H9 (cell line): ENCODE measurements around the gene LPGAT1. TPM values are rescaled to one million over a fixed set of nuclear protein-coding genes. Genes with fewer than 3 reads are reported as not detected.

ENCODE experiments used
- DNase-seq: peaks from one replicate; pipeline ENCODE4 v3.0.0-alpha.2; 2017
- H2AFZ ChIP-seq: one replicate; pipeline ENCODE4 v1.6.1; 2013; ENCODE audit warnings: mild to moderate bottlenecking, low read length, control low read depth, moderate library complexity
- H2AK5ac ChIP-seq: 2 replicates; pipeline ENCODE4 v1.6.1; 2013; ENCODE audit warnings: low read length, control low read depth, mixed read lengths; ENCODE audit not compliant: insufficient read length
- H2BK120ac ChIP-seq: one replicate; pipeline ENCODE4 v1.6.1; 2013; ENCODE audit warnings: low read depth, mild to moderate bottlenecking, low read length, control low read depth, inconsistent platforms; ENCODE audit not compliant: poor library complexity, severe bottlenecking
- H2BK12ac ChIP-seq: 2 replicates; pipeline ENCODE4 v1.6.1; 2013; ENCODE audit warnings: low read length, control low read depth, mixed read lengths, low read depth; ENCODE audit not compliant: insufficient read length
- H2BK15ac ChIP-seq: 2 replicates; pipeline ENCODE4 v1.6.1; 2013; ENCODE audit warnings: low read depth, low read length, control low read depth
- H2BK20ac ChIP-seq: one replicate; pipeline ENCODE4 v1.6.1; 2013; ENCODE audit warnings: low read depth, mild to moderate bottlenecking, low read length, control low read depth, inconsistent platforms; ENCODE audit not compliant: poor library complexity, severe bottlenecking
- H2BK5ac ChIP-seq: 2 replicates; pipeline ENCODE4 v1.6.1; 2013; ENCODE audit warnings: low read length, control low read depth, mixed read lengths; ENCODE audit not compliant: insufficient read length
- H3K14ac ChIP-seq: 2 replicates; pipeline ENCODE4 v1.6.1; 2013; ENCODE audit warnings: low read length, control low read depth; ENCODE audit not compliant: insufficient read depth
- H3K18ac ChIP-seq: 2 replicates; pipeline ENCODE4 v1.6.1; 2013; ENCODE audit warnings: low read depth, mild to moderate bottlenecking, mixed read lengths, low read length, control low read depth; ENCODE audit not compliant: insufficient read length
- H3K23ac ChIP-seq: 2 replicates; pipeline ENCODE4 v1.6.1; 2013; ENCODE audit warnings: low read length, control low read depth, mixed read lengths, low read depth; ENCODE audit not compliant: insufficient read length
- H3K23me2 ChIP-seq: 2 replicates; pipeline ENCODE4 v1.6.1; 2013; ENCODE audit warnings: low read depth, mild to moderate bottlenecking, mixed read lengths, low read length, control low read depth; ENCODE audit not compliant: insufficient read length, poor library complexity, severe bottlenecking
- H3K27ac ChIP-seq: 2 replicates; pipeline ENCODE4 v1.5.1; 2013; ENCODE audit warnings: low read length, control low read depth, mixed read lengths, low read depth; ENCODE audit not compliant: insufficient read length
- H3K27me3 ChIP-seq: 2 replicates; pipeline ENCODE4 v1.6.1; 2013; ENCODE audit warnings: low read length, control low read depth, inconsistent platforms; ENCODE audit not compliant: insufficient read depth
- H3K4ac ChIP-seq: 2 replicates; pipeline ENCODE4 v1.6.1; 2013; ENCODE audit warnings: low read depth, mild to moderate bottlenecking, control low read depth, inconsistent platforms, low read length, moderate library complexity
- H3K4me1 ChIP-seq: 2 replicates; pipeline ENCODE4 v1.6.1; 2013; ENCODE audit warnings: low read length, control low read depth, inconsistent platforms; ENCODE audit not compliant: insufficient read depth
- H3K4me2 ChIP-seq: 2 replicates; pipeline ENCODE4 v1.6.1; 2013; ENCODE audit warnings: low read length, control low read depth, mixed read lengths; ENCODE audit not compliant: insufficient read length, insufficient read depth
- H3K56ac ChIP-seq: 2 replicates; pipeline ENCODE4 v1.6.1; 2013; ENCODE audit warnings: low read depth, mild to moderate bottlenecking, mixed read lengths, low read length, control low read depth; ENCODE audit not compliant: insufficient read length
- H3K79me1 ChIP-seq: 2 replicates; pipeline ENCODE4 v1.6.1; 2013; ENCODE audit warnings: low read depth, mild to moderate bottlenecking, moderate library complexity, low read length, control low read depth, inconsistent platforms; ENCODE audit not compliant: insufficient read depth, poor library complexity, severe bottlenecking
- H3K79me2 ChIP-seq: 2 replicates; pipeline ENCODE4 v1.6.1; 2013; ENCODE audit warnings: low read length, control low read depth, inconsistent platforms; ENCODE audit not compliant: insufficient read depth
- H3K9ac ChIP-seq: 2 replicates; pipeline ENCODE4 v1.6.1; 2013; ENCODE audit warnings: low read length, control low read depth, mixed read lengths; ENCODE audit not compliant: insufficient read length; ENCODE audit errors: extremely low read depth
- H3K9me3 ChIP-seq: one replicate; pipeline ENCODE4 v1.6.1; 2013; ENCODE audit warnings: low read depth, low read length, inconsistent platforms; ENCODE audit not compliant: control insufficient read depth
- H3T11ph ChIP-seq: one replicate; pipeline ENCODE4 v1.6.1; 2013; ENCODE audit warnings: mild to moderate bottlenecking, low read length, control low read depth, inconsistent platforms
- H4K20me1 ChIP-seq: one replicate; pipeline ENCODE4 v1.6.1; 2013; ENCODE audit not compliant: control insufficient read depth, insufficient read length, insufficient read depth
- H4K5ac ChIP-seq: 2 replicates; pipeline ENCODE4 v1.6.1; 2013; ENCODE audit warnings: low read depth, mild to moderate bottlenecking, mixed read lengths, low read length, control low read depth; ENCODE audit not compliant: insufficient read length
- H4K8ac ChIP-seq: replicated peaks from 2 replicates; pipeline ENCODE4 v1.6.1; 2013; ENCODE audit warnings: low read length, control low read depth, mixed read lengths, low read depth; ENCODE audit not compliant: insufficient read length
- H4K91ac ChIP-seq: 2 replicates; pipeline ENCODE4 v1.6.1; 2013; ENCODE audit warnings: low read depth, mild to moderate bottlenecking, moderate library complexity, mixed read lengths, low read length, control low read depth; ENCODE audit not compliant: insufficient read length
- H3K27ac Mint-ChIP-seq, 3 experiments: 2 replicates in 2 of 3; 3 replicates in 1 of 3; pipeline ENCODE4 v1.8.0; 2020 to 2021; ENCODE audit warnings: mixed read lengths in 3 of 3, mild to moderate bottlenecking in 1 of 3, moderate library complexity in 1 of 3
- H3K27me3 Mint-ChIP-seq: 2 replicates; pipeline ENCODE4 v1.8.0; 2021; ENCODE audit warnings: low read depth, mild to moderate bottlenecking, moderate library complexity, mixed read lengths
- H3K36me3 Mint-ChIP-seq, 3 experiments: 2 replicates in 2 of 3; 3 replicates in 1 of 3; pipeline ENCODE4 v1.8.0; 2020 to 2021; ENCODE audit warnings: low read depth in 3 of 3, mixed read lengths in 3 of 3; ENCODE audit not compliant: insufficient read depth in 1 of 3
- H3K4me1 Mint-ChIP-seq, 2 experiments: 2 replicates each; pipeline ENCODE4 v1.8.0; 2020; ENCODE audit warnings: mixed read lengths in 2 of 2
- H3K4me3 Mint-ChIP-seq, 2 experiments: 2 replicates in 1 of 2; 3 replicates in 1 of 2; pipeline ENCODE4 v1.8.0; 2020 to 2021; ENCODE audit warnings: mild to moderate bottlenecking in 2 of 2, mixed read lengths in 2 of 2, moderate library complexity in 1 of 2
- H3K9me3 Mint-ChIP-seq, 2 experiments: 2 replicates in 1 of 2; 3 replicates in 1 of 2; pipeline ENCODE4 v1.8.0; 2020; ENCODE audit warnings: mild to moderate bottlenecking in 2 of 2, mixed read lengths in 2 of 2, moderate library complexity in 1 of 2
- total RNA-seq: library from RNA; stranded (reverse); gene quantifications from 2 replicates; pipeline ENCODE4 v1.2.1, GENCODE V29; 2021
- TF ChIP-seq, protein P1 (sequence below): fragments of 200-600 bp; sonication (generic); conservative IDR thresholded peaks from 3 replicates; pipeline ENCODE4 v1.8.0; 2021; ENCODE audit warnings: antibody characterized with exemption, mild to moderate bottlenecking

The LPGAT1 gene
- total RNA-seq, 1 experiment from 2014 or later: 12.2 TPM

GRCh38 chr1:211813590-211813989 is 17.0 kb downstream of the LPGAT1 start:
- H3K23ac ChIP-seq: no peak overlapping the region
- no peaks in the 10 kb centered on the region for H3K79me1 ChIP-seq
- no peak overlapping the region for H2BK5ac ChIP-seq
- H3K79me2 ChIP-seq: no peaks in the 10 kb centered on the region
- no peak overlapping the region for H2BK20ac ChIP-seq
- no peak overlapping the region for H3K4ac ChIP-seq
- no peak overlapping the region for H3K14ac ChIP-seq
- Mint-ChIP-seq H3K9me3 (peaks cover 0 to 4% of the 10 kb centered on the region in 2 experiments; a peak in 2 of 5 replicates), H3K4me3 (no peak overlapping the region), H3K27ac (no peak overlapping the region), H3K27me3 (no peaks in the 10 kb centered on the region), H3K36me3 (peaks cover 11 to 13% (median 12%) of the 10 kb centered on the region in 3 experiments; a peak in 6 of 7 replicates), H3K4me1 (no peaks in the 10 kb centered on the region)
- TF ChIP-seq, protein P1, sequence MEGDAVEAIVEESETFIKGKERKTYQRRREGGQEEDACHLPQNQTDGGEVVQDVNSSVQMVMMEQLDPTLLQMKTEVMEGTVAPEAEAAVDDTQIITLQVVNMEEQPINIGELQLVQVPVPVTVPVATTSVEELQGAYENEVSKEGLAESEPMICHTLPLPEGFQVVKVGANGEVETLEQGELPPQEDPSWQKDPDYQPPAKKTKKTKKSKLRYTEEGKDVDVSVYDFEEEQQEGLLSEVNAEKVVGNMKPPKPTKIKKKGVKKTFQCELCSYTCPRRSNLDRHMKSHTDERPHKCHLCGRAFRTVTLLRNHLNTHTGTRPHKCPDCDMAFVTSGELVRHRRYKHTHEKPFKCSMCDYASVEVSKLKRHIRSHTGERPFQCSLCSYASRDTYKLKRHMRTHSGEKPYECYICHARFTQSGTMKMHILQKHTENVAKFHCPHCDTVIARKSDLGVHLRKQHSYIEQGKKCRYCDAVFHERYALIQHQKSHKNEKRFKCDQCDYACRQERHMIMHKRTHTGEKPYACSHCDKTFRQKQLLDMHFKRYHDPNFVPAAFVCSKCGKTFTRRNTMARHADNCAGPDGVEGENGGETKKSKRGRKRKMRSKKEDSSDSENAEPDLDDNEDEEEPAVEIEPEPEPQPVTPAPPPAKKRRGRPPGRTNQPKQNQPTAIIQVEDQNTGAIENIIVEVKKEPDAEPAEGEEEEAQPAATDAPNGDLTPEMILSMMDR: no peak
- no peak overlapping the region for H2AFZ ChIP-seq
- no peak overlapping the region for H3K56ac ChIP-seq
- no peak overlapping the region for H2BK15ac ChIP-seq
- H3K18ac ChIP-seq: no peak overlapping the region
- H2BK120ac ChIP-seq: no peak overlapping the region
- no peak overlapping the region for H3T11ph ChIP-seq
- H3K23me2 ChIP-seq: no peaks in the 10 kb centered on the region
- H3K9ac ChIP-seq: no peak overlapping the region
- no peaks in the 10 kb centered on the region for H4K20me1 ChIP-seq
- no peaks in the 10 kb centered on the region for H3K27me3 ChIP-seq
- H4K91ac ChIP-seq: no peak overlapping the region
- no peak overlapping the region for H3K4me2 ChIP-seq
- no peak overlapping the region for H4K8ac ChIP-seq
- H2BK12ac ChIP-seq: no peak overlapping the region
- H4K5ac ChIP-seq: no peak overlapping the region
- H2AK5ac ChIP-seq: no peak overlapping the region
- H3K9me3 ChIP-seq: no peaks in the 10 kb centered on the region
- no peak overlapping the region for H3K27ac ChIP-seq
- H3K4me1 ChIP-seq: no peaks in the 10 kb centered on the region
- DNase-seq: no peak
